Nucleus accumbens (tissue), 56 donors: ENCODE results near the gene ATP7B.
"Not testable (repeated sequence)": the region's sequence is repeated elsewhere in the genome, so short reads cannot be mapped to it uniquely, and the experiment has no call there.

Experiments used
- DNase-seq, 56 donors: peaks; one replicate each; lab custom pipeline; 2025; lab: John Stamatoyannopoulos, UW

ATP7B gene

DNA sequence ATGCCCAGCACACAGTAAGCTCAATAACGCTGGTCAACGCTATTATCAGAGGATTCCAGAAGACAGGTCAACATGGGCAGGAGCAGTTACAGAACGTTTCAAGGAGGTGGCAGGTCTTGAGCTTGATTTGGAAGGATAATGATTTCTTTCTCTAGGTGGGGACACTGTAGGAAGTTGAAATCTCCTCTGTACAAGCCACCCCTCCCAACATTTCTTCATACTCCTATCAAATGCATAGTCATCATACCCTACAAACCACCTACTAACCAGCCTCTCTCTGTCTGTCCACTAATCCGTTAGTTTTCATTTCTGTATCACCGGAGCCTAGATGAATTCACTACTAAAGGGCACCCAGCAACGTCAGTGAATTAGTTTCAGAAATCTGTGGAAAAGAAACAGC lies 1.3 kb downstream of the ATP7B start:
- no peak for DNase-seq

DNA sequence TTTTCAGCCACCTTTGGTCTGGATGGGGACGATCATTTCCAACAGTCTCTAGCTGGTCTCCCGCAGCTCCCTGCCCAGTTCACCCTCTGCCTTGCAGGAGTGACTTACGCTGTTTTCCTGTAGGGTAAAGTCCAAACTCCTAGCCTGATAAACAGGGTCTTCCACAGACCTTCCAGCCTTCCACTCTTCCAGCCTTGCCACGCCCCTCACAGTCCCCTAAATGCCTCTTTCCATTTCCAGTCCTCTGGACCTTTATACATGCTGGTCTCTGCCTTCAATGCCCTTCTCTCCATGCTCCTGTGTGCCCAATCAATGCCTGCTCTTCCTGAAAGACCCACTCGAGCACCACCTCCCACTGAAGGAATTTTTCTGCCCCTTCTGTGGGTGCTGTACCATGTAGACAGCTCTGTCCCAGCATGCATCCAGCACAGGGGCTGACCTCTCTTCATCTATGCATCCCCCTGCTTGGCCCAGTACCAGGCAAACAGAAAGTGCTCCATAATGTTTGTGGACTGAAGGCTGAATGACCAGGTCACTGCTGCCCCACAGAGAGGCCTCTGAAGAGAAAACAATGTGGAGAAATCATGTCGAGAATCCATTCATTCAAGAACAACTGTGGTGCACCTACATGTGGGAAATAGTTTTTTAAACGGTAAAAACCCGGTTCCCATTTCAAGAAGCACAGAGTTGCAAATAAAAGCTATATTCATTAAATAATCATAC lies 4.6 kb downstream of the ATP7B start:
- no peak for DNase-seq

DNA sequence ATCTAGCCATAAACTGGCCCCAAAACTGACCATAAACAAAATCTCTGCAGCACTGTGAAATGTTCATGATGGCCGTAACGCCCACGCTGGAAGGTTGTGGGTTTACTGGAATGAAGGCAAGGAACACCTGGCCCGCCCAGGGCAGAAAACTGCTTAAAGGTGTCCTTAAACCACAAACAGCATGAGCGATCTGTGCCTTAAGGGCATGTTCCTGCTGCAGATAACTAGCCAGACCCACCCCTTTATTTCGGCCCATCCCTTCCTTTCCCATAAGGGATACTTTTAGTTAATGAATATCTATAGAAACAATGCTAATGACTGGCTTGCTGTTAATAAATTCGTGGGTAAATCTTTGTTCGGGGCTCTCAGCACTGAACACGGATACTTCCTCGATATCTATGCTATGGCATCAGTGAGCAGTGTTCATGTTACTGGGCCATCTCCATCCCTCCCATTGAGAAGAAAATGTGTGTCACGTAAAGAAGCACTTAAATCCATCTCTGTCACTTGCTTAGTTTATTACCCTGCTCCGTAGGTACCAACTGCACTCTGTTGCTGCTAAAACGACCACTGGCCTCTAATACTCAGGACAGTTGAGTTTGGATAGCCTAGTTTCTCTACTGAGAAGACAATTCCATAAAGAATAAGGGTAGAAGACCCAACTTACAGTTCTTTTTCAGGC lies 5.3 kb downstream of the ATP7B start:
- DNase-seq, result no peak

DNA sequence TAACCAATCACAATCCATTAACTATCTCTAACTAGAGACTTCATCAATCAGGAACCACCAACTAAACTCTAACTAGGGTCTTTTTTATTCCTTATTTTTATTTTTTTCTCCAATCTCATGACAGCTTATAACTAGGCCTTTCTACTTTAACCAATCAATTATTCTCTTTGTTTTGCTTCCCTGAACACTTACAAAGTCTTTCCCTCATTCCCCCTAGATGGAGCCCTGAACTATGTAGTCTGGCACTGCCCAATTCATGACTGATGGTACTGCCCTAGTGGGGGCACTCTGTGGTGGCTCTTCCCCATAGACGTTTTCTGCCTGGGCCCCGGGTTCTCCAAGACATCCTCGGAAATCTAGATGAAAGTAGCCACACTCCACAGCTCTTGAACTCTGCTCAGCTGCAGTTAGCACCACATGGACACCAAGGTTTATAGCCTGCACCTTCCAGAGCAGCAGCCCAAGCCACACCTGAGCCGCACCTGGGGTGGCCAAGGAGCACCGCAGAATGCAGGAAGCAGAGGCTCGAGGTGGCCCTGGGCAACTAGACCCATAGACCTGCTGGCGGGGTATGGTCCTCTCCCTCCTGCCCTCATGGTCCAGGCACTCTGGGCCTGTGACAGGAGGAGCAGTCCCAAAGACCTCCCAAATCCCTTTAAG lies 6.6 kb downstream of the ATP7B start:
- no peak for DNase-seq

DNA sequence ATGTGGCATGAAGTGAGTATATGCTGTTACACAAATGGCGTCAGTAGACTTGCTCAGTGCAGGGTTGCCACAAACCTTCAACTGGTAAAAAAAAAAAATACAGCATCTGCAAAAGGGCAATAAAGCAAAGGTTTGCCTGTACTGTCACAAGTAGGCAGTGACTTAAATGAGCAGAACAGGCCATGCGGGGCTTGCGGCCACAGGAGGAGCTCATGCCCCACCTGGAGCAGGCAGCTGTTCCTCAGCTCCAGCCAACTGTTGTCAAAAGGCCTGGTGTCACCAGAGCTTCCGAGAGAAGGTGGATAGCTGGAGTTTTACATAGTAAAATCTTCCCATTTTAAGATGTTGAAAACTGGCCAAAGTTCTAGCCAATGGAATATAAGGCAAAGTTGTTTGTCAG lies 7.7 kb downstream of the ATP7B start:
- no peak for DNase-seq

DNA sequence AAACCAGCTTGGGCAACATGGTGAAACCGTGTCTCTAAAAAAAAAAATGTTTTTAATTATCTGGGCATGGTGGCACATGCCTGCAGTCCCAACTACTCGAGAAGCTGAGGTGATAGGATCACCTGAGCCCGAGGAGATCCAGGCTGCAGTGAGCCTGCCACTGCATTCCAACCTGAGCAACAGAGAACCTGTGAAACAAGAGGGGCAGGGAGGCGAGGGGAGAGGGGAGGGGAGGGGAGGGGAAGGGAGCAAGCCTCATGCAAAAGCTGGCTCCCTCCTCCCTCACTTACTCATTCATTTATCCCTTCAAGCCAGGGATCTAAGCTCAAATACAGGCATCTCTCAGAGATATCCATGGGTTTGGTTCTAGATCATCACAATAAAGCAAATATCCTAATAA lies 8.9 kb downstream of the ATP7B start:
- no peak for DNase-seq

DNA sequence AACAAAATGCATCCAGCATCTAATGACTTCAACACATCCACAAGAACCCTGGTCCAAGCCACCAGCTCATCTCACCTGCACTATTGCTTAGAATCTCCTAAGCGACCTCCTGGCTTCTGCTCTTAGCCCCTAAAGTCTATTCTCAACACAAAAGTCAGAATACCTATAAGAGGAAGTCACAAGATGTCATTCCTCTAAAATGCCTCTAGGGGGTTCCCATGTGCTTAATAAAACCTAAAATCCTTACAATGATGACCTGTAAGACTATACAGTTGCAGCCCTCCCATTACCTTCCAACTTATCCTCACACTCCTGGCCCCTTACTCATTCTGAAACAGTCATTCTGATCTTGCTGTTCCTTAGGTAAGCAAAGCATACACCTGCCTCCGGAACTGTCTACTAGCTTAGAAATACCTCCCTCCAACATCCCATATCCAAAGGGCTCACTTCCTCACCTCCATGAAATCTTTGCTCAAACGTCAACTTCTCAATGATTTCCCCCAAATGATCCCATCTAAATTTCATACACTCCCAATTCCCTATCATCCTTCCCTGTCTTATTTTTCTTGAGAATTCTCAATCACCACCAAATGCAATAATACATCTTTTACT lies 10.0 kb downstream of the ATP7B start:
- DNase-seq, result no peak

DNA sequence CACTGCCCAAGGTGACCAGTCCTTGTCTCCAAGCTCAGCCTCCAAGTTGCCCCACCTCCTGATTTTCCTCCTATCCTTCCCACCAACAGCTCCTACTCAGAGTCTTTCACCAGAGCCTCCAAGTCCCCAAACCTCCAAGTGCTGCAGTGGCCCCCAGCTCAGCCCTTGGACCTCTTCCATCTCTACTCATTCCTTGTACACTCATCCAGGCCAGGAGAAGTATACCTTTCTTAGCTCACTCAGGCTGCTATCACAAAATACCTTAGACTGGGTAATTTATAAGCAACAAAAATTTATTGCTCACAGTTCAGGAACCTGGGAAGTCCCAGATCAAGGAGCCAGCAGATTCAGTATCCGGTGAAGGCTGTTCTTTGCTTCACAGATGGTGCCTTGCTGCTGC lies 11.3 kb downstream of the ATP7B start:
- DNase-seq, result no peak

DNA sequence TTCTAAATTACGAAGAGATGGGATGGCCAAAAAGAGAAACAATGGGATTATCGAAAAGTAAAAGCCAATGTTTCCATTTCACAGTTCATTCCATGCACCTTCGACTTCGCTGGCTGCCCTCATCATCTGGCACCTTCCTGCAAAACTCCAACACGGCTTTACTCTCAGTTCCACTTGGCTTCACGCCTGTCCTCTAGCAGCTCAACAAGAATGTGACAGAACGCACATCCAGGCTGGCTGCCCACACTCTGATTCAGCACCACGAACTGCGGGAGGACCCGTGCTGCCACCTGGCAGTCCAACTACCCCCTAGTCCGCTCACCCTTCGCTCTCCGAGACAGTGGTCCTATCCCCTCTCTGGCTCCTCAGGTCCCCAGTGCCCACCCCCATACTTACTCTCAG lies 11.7 kb downstream of the ATP7B start:
- DNase-seq, result peak in 6 of 56 donors; percentile 2 to 26 (median 10)

DNA sequence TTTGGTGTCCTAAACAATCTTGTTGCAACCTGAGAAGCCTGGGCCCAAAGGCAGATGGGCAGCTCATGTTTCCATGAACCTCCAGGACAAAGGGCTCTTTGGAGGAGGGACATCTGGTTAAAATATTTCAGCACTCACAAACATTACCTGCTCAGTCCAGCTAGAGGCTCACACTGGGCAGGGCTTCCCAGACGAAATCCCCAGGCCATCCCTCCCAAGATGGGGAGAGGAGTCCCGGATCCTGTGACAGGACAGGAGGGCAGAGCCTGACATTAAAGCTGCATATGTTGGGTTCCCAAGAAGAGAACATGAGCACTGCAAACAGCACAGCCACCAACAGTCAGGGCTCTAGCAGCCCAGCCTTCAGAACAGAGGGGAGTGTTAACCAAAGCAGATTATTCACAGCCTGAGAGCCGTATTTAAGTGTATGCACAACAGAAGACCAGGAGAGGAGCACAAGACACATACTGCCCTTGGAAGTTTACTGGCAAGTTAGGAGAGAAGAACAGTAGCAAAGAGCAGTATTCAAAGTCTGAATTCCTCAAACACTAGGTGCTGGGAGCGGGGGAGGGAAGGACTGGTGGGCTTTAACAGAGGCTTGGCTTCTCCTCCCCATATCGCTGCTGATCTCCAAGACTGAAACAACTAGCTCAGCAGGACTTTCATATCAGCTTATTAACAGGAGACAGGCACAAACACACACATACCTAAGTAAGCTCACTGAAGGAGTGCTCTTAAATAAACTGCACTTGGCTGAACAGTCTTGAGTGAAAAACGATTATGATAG lies 12.3 kb downstream of the ATP7B start:
- no peak for DNase-seq

DNA sequence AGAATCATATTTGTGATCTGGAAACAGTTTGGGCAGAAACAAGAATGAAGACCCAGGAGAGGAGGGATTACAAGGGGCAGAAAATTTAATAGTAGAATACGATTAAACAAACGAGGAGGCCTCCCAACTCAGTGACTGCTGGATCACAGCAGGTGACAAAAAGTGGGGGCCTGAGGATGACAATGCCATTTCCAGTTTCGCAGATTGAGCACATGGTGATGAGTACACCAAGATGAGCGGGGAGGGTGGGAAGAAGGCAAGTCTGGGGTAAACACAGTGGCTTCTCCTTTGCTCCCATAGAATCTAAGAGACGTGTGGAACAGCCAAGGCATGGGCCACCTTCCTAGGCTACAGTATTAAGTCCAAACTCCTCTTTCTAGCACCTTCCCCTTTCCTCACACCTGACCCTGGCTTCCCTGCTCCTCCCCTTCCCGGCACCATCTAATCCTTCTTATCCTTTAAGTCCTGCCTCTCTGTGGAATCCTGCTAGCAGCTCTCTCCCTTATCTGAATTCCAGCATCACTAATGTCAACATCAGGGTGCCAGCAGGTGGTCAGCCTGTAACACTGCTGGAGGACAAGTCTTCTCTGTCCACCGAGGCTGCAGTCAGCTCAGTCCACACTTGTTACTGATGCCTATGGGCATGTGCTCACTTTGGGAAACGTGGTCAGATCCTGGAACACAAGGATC lies 13.5 kb downstream of the ATP7B start:
- DNase-seq, result no peak

DNA sequence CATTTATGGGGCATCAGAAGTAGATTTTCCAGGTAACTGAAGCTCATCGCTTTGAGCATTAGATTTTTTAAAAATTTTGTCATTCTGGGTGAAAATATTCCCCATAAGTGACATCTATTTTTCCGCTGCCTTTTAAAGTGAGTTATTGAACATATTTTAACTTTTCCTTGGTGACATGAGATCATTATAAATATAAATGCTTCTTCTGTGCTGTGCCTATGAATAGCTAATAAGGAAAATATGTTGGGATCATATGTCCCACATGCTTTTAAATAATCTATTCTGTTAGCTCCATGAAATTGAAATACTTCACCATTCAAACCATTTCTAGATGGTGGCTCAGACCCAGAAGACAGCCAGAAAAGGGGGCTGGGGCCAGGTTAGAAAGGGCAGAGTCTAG lies 14.1 kb downstream of the ATP7B start:
- DNase-seq, result no peak

DNA sequence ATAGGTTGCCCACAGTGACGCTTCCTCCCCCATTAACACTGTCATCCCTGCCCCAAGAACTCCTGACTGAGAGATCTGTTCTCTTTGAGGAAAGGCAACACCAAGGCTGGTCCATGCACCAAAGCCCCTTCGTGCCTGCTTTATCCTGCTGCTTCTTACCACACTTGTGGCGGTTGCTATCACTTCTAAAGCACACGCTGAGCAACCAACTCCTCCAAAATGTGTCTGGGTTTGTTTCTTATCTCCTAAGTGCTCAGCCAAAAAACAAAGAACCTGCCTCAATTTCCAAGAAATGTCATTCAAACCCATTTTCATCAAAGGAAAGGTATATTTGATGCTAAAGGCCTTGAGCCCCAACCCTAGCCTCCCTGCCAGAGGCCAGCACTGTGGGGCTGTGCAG lies 14.6 kb downstream of the ATP7B start:
- no peak for DNase-seq

DNA sequence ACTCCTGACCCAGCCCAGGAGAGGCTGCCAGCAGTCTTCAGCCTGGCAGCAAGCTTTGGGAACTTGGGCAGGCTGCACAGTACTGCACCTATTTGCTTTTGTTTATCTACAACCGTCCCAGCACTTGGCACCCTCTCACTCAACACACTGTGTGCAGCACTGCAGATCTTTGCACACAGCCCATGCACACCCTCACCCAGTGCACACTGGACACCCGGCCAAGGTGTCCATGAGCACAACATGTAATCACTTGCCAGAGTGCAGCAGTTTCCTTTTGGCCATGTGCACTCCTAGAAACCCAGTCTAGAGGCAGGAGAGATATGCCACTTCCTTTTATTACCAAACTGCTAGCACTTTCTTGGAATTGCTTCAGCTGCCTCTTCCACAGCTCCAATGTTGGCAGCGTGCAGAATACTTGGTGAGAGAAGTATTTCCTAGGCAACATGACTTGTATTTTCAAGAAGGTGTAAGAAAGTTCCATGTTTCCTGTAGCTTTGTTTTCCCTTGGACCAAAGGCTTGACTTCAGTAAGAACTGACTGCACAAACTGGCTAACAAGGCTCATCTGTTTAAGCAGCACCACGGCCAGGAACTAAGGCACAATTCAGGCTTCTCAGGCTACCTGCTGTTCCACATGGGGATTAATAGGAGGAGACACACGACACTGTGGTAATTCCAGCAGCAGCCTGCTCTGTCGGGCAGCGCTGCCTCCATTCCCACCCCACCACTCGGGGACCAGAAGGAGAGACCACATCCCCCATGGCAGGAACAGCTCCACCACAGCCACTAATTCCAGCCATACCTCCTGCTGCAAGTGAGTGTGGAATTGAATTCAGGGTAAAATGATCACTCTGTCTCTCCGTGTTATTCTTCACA lies 15.3 kb downstream of the ATP7B start:
- DNase-seq, result peak in 5 of 56 donors; percentile 2 to 36 (median 9)

DNA sequence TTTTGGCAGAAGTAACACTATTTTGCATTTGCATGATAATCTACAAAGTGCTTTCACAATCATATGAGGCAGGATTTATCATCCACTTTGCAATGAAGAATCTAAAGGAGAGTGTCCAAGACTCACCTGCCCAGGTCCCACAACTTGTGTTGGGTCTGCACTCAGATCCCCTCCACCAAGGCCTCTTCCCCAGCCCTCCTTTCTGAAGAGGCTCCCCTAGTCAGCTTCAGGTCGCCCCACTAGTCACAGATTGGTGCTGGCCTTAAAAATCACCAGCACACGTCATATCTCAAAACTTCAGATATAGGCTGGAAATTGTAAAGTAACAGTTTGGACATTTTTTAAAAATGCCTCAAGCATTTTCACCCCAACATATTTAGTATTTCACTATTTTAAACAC lies 17.5 kb downstream of the ATP7B start:
- no peak for DNase-seq

DNA sequence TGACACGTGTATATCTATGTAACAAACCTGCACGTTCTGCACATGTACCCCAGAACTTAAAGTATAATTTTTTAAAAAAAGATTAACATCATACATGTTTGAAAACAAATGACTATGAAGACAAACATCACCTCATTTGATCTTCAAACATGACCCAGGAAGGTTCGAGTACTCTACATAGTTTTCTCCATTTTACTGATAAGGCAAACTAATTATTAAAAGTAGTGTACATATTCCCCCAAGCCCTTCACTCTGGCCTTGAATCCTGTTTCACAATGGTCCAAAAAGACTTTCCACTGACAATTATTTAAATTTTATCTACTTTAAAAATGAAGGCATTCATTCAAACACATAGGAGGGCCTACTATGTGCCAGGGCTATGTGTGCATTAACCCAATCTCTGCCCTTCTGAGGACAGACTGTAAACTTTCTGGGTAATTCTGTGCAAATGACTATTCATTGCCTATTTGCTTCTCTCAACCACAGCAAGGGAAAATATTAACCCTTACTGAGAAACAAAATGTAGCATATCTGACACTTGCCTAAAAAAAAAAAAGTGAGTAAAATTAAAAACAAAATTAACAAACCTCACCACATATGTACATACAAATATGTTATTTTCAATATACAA lies 22.1 kb downstream of the ATP7B start:
- no peak for DNase-seq

DNA sequence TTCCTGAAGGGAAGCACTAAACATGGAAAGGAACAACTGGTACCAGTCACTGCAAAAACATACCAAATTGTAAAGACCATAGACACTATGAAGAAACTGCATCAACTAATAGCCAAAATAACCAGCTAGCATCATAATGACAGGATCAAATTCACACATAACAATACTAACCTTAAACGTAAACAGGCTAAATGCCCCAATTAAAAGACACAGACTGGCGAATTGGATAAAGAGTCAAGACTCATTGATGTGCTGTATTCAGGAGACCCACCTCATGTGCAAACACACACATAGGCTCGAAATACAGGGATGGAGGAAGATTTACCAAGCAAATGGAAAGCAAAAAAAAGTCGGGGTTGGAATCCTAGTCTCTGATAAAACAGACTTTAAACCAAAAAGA lies 26.3 kb downstream of the ATP7B start:
- DNase-seq, result not testable (repeated sequence)

DNA sequence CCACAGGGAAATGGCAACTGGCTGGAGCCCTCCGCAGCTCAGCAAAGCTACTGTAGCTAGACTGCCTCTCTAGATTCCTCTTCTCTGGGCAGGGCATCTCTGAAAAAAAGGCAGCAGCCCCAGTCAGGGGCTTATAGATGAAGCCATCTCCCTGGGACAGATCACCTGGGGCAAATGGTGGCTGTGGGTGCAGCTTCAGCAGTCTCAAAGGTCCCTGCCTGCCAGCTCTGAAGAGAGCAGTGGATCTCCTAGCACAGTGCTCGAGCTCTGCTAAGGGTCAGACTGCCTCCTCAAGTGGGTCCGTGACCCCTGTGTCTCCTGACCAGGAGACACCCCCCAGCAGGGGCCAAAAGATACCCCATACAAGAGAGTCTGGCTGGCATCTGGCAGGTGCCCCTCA lies 28.0 kb downstream of the ATP7B start:
- DNase-seq, result not testable (repeated sequence)

DNA sequence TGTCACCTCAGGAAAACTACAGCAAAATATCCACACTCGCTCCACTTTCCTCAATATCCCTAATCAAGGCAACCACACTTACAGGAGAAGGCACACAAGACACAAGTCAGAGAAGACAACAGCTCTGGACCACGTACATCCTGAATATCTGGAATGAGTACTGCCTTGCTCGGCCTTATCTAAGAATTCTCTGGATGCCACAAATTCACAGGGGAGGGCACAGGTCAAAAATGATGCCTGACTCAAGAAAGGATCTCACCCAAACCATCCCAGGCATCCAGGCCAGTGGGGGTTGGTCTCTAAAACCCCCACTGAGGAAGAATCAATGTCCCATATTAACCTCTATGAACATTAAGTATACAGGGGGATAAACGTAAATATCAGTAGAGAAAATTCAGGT lies 29.9 kb downstream of the ATP7B start:
- no peak for DNase-seq
